DOHH2 (cell line): Measurements from ENCODE around the gene NSL1.

Experiments used
- EZH2phosphoT487 ChIP-seq: fragments of 200-600 bp; sonication (generic); IDR thresholded peaks from 2 replicates; pipeline ENCODE4 v1.6.1; 2017; ENCODE audit warnings: borderline replicate concordance, mild to moderate bottlenecking, antibody characterized with exemption, low read length, moderate library complexity, mixed read lengths
- TF ChIP-seq, protein P1 (sequence below): fragments of 200-600 bp; sonication (generic); IDR thresholded peaks from one replicate; pipeline ENCODE4 v1.5.1; 2014; ENCODE audit warnings: antibody characterized with exemption, mild to moderate bottlenecking, low read depth, low read length; ENCODE audit not compliant: poor library complexity, severe bottlenecking

DNA sequence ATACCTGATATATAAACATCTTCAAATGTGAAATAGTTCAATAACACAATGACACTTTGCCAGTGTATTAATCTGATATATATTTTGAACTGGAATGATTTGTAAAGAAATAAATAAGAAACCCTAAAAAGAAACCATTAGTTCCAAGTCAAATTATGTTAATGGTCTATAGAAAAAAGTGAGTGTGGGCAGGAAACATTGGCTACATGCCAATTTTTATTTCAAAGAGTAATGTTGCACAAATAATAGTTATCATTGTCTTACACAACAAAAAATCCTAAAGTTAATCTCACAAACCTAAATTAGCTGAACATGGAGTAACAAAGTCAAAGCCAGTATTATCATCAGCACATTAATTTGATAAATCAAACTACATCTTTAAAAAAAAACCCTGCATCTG, 54.0 kb downstream of the NSL1 start:
- TF ChIP-seq, protein P1, sequence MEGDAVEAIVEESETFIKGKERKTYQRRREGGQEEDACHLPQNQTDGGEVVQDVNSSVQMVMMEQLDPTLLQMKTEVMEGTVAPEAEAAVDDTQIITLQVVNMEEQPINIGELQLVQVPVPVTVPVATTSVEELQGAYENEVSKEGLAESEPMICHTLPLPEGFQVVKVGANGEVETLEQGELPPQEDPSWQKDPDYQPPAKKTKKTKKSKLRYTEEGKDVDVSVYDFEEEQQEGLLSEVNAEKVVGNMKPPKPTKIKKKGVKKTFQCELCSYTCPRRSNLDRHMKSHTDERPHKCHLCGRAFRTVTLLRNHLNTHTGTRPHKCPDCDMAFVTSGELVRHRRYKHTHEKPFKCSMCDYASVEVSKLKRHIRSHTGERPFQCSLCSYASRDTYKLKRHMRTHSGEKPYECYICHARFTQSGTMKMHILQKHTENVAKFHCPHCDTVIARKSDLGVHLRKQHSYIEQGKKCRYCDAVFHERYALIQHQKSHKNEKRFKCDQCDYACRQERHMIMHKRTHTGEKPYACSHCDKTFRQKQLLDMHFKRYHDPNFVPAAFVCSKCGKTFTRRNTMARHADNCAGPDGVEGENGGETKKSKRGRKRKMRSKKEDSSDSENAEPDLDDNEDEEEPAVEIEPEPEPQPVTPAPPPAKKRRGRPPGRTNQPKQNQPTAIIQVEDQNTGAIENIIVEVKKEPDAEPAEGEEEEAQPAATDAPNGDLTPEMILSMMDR, result no peak
- no peak for TF ChIP-seq EZH2phosphoT487
